Skin epidermis (tissue), 12 donors: Measurements from ENCODE around the gene B4GALNT4.
"Not testable (repeated sequence)": the region's sequence is repeated elsewhere in the genome, so short reads cannot be mapped to it uniquely, and the experiment has no call there.

Experiments
- H3K27ac ChIP-seq, 21 experiments: fragments of 200-600 bp; sonication (generic) in 11 of 21; one replicate each; pipeline ENCODE4 v1.5.0; 2020; ENCODE audit warnings: mild to moderate bottlenecking in 3 of 21, inconsistent platforms in 2 of 21, moderate library complexity in 2 of 21
- H3K4me3 ChIP-seq, 7 experiments: fragments of 200-600 bp; sonication (generic) in 2 of 7; one replicate each; pipeline ENCODE4 v1.5.0; 2020; ENCODE audit warnings: inconsistent platforms in 2 of 7, mild to moderate bottlenecking in 2 of 7, moderate library complexity in 1 of 7

Gene B4GALNT4

GRCh38 chr11:413120-414081, 44.1 kb downstream of the B4GALNT4 start:
- H3K27ac ChIP-seq: peak overlapping the region in 4 of 21 experiments; percentile 20 to 90 (median 56)

GRCh38 chr11:414318-414857, 45.1 kb downstream of the B4GALNT4 start:
- H3K4me3 ChIP-seq: peak overlapping the region; percentile 16 to 43 (median 39)
- peak overlapping the region in 15 of 21 experiments; percentile 7 to 95 (median 75) for H3K27ac ChIP-seq

More at GRCh38 chr11:413120-414081, 44.1 kb downstream of the B4GALNT4 start:
- H3K4me3 ChIP-seq: peak overlapping the region in 1 of 7 experiments; percentile 10

- peak overlapping the region; percentile 45 to 66 (median 57) for H3K4me3 ChIP-seq
Observed at GRCh38 chr11:415640-416041, 46.3 kb downstream of the B4GALNT4 start.

GRCh38 chr11:416051-416756, 46.9 kb downstream of the B4GALNT4 start:
- H3K4me3 ChIP-seq: peak overlapping the region; percentile 45 to 66 (median 57)
- peak overlapping the region; percentile 16 to 95 (median 85) for H3K27ac ChIP-seq

More at GRCh38 chr11:415640-416041, 46.3 kb downstream of the B4GALNT4 start:
- H3K27ac ChIP-seq: peak overlapping the region in 19 of 21 experiments; percentile 33 to 95 (median 86)

GRCh38 chr11:416757-417621, 47.7 kb downstream of the B4GALNT4 start:
- Histone ChIP-seq H3K4me3 (peak overlapping the region; percentile 45 to 66 (median 57)), H3K27ac (peak overlapping the region; percentile 16 to 95 (median 85))

- Histone ChIP-seq H3K4me3 (peak overlapping the region; percentile 45 to 66 (median 57)), H3K27ac (peak overlapping the region in 12 of 21 experiments; percentile 16 to 95 (median 84))
Observed at GRCh38 chr11:417652-418342, 48.5 kb downstream of the B4GALNT4 start.

GRCh38 chr11:418343-419247, 49.3 kb downstream of the B4GALNT4 start:
- peak overlapping the region in 1 of 7 experiments; percentile 59 for H3K4me3 ChIP-seq

GRCh38 chr11:419248-420005, 50.1 kb downstream of the B4GALNT4 start:
- Histone ChIP-seq H3K27ac (no peak overlapping the region), H3K4me3 (no peak overlapping the region)

More at GRCh38 chr11:418343-419247, 49.3 kb downstream of the B4GALNT4 start:
- H3K27ac ChIP-seq: no peak overlapping the region

- Histone ChIP-seq H3K4me3 (no peak overlapping the region), H3K27ac (no peak overlapping the region)
Observed at GRCh38 chr11:420054-420910, 51.0 kb downstream of the B4GALNT4 start.

GRCh38 chr11:420911-421321, 51.6 kb downstream of the B4GALNT4 start:
- no peak overlapping the region for H3K27ac ChIP-seq
- H3K4me3 ChIP-seq: no peak overlapping the region

GRCh38 chr11:422249-422656, 53.0 kb downstream of the B4GALNT4 start:
- no peak overlapping the region for H3K4me3 ChIP-seq
- no peak overlapping the region for H3K27ac ChIP-seq

- H3K4me3 ChIP-seq: no peak overlapping the region
Observed at GRCh38 chr11:424232-424631, 54.9 kb downstream of the B4GALNT4 start.

GRCh38 chr11:424766-425165, 55.5 kb downstream of the B4GALNT4 start:
- H3K4me3 ChIP-seq, H3K27ac ChIP-seq: not testable (repeated sequence)

More at GRCh38 chr11:424232-424631, 54.9 kb downstream of the B4GALNT4 start:
- H3K27ac ChIP-seq: no peak overlapping the region

- Histone ChIP-seq H3K27ac (no peak overlapping the region), H3K4me3 (no peak overlapping the region)
Observed at GRCh38 chr11:425301-425700, 56.0 kb downstream of the B4GALNT4 start.

- Histone ChIP-seq H3K27ac (no peak overlapping the region), H3K4me3 (no peak overlapping the region)
Observed at GRCh38 chr11:426851-427250, 57.6 kb downstream of the B4GALNT4 start.

- H3K27ac ChIP-seq: no peak overlapping the region
- H3K4me3 ChIP-seq: no peak overlapping the region
Observed at GRCh38 chr11:428295-428694, 59.0 kb downstream of the B4GALNT4 start.
